HG02870 (cell line): Measurements from ENCODE around the gene GPAT3.
"Not testable (repeated sequence)": the region's sequence is repeated elsewhere in the genome, so short reads cannot be mapped to it uniquely, and the experiment has no call there.

Source experiments
- ATAC-seq: cut with Tn5 transposase; IDR thresholded peaks from one replicate; pipeline ENCODE4 v1.9.1; 2021; ENCODE audit warnings: mild to moderate bottlenecking, moderate library complexity; ENCODE audit not compliant: unreplicated experiment

The GPAT3 gene

DNA sequence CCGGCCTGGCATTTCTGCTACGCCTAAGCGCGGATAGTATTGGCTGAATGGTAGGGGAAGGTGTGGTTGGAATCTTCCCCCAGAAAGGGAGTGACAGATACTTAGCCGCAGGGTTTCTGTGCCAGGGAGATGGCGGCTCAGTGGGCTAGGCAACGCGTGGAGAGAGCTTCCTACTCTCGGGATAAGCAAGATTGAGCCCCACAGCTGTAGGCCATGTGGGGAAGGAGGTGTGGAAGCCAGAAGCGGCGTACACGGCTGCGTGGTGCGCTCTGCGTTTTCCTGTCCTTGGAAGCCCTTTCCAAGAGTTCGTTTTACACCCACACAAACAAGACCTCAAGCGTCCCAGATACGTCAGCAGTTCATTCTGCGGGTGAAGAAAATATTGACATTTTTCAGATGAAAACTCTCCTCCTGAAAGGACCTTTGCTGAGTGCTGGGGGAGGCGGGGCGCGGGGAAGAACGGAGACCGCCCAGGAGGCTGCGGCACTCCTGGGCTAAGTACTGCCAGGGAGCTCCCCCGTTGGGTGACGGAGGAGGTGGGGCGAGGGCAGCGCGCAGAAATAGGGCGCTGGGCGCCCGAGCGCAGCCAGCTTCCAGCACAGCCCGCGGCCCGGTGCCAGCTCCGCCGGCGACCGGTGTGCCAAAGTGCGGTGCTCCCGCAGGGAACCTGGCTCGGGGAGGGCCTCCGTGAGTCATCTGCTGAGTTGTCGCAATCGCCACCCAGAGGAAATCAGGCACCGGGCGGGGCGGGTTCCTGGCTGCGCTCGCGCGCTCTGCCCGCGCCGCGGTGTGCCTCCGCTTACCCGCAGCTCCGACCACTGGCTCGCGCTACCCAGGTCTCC lies at the start of gene GPAT3:
TSS of gene GPAT3 (plus strand) at position 589 of the 842 bp plus-strand sequence. CDS start 515 bp downstream, outside the sequence.
- ATAC-seq: peak; percentile 60

DNA sequence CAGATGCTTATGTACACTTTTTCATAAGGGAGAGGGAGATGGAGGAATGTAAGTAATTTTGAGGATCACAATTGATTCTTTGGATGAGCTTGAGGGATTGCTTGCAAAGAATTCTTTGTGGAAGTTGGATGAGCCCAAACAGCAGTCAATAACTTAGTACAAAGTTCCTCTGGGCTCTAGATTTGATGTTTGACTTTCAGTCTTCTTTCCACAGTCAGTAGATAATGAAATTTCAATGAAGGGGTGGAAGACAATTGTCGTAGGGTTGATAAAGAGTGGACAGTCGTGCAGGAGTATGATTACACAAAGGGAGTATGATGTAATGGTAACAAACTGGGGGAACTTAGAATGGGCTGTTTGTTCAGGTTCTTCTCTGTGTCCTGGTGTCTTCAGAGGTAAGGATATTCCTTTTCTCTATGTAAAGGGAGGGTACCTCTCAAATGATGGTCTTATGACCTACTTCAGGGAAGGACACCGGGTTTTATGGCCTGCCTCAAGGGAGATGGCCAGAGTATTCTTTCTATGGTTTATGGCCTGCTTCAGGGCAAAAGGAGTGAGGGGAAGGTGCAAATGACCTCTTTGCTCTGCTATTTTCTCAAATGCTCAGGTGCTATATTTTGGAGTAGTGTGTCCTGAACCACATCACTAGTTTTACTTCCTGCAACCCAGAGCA lies 49.3 kb upstream of the GPAT3 start:
- ATAC-seq: no peak

DNA sequence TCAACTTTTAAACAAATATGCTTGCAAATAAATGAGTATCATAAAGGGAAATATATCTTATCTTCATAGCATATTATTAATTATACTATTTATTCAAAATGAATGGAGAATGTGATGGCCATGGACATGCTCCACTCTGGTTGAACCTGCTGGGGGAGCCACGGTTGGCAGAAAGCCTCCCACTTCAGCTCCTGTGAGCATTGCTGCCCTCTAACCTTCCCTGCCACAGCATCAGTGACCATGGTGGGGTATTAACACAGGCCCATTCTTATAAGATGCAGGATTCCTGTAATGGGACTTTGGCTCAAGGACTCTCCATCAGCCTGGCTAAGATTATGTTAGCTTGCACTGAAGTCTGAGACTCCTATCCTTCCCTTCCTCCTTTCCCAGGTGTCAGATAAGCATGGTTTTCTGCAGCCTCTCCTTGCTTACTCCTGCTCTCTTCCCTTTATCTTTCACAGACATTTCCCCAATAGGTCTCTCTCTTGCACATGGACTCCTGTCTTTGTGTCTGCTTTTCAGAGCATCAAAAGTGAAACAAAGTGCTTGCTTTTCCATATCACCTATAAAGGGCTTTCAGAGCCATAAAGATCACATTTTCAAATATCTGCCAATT lies 46.1 kb upstream of the GPAT3 start:
- no peak for ATAC-seq

DNA sequence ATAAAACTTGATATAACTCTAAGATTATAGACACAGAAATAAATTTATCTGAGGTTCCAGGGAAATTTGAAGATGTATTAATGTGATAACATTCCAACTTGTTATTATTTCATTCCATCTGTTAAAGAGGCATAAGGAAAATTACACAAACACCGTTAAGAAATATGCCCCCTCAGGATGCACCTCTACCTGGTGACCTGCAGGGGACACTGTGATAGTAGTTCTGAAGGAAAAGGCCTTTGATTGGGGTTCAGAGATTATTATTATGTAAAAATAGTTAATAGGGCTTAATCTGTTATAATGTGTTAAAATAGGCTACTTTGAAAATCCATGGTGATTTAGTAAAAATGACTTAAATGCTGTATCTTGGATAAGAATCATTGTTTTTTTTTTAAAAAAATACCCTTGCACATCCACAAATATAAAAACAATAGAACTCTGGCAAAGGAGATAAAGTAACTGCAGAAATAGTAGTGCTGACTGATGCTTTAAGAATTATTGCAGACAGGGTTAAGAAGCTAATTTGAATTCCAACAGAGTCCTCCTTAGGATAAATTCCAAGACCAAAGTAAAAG lies 44.9 kb upstream of the GPAT3 start:
- ATAC-seq: peak; percentile 78

DNA sequence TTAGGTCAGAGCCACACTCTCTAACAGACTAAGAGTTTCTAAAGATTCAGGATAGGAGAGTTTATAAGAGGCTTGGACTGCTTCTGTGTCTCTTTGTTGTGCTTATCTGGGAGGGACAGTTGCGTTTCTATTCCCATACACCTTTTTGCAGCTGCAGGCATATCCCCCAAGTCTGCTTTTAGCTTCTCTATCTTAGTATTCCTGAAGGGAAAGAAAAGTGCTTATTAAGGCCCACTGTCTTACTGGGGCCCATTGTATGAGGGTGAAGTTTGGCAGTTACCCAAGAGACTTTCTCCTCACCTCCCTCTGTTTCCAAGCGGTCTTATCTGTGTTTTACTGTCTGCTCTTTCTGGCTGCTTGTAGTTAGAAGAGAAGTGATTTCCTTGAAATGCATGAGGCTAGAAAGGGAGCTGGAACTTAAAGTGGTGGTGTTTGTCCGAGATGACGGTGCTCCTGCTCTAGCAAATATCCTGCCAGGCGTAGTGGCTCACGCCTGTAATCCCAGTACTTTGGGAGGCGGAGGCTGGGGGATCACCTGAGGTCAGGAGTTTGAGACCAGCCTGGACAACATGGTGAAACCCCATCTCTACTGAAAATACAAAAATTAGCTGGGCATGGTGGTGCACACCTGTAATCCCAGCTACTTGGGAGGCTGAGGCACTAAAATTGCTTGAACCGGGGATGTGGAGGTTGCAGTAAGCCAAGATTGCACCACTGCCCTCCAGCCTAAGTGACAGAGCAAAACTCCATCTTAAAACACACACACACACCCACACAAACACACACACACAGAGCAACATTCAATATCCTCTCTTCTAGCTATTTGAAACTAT lies 39.6 kb upstream of the GPAT3 start:
- not testable (repeated sequence) for ATAC-seq

DNA sequence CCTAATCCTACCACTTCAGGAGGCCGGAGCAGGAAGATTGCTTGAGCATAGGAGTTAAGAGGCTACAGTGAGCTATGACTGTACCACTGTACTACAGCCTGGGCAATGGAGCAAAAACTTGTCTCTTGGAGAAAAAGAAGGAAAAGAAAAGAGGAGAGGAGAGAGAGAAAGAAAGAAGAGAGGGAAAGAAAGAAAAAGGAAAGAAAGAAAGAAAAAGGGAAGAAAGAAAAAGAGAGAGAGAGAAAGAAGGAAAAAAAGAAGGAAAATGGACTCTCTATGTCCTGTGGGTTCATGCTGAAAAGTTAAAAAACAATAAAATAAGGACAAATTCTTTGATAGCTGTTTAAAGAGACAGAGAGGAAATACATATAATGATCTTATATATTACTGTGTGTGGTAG lies 37.7 kb upstream of the GPAT3 start:
- no peak for ATAC-seq

DNA sequence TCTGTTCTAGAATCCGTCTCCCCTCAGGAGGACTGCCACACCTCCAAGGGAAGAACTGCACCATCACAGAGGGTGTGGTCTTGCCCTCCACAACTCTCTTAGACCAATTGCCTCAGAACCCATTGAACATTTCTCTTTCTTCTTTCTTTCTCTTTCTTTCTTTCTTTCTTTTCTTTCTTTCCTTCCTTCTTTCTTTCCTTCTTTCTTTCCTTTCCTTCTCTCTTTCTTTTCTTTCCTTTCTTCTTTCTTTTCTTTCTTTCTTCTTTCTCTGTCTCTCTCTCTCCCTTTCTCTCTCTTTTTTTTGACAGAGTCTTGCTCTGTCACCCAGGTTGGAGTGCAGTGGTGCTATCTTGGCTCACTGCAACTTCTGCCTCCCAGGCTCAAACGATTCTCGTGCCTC lies 34.2 kb upstream of the GPAT3 start:
- ATAC-seq: not testable (repeated sequence)

DNA sequence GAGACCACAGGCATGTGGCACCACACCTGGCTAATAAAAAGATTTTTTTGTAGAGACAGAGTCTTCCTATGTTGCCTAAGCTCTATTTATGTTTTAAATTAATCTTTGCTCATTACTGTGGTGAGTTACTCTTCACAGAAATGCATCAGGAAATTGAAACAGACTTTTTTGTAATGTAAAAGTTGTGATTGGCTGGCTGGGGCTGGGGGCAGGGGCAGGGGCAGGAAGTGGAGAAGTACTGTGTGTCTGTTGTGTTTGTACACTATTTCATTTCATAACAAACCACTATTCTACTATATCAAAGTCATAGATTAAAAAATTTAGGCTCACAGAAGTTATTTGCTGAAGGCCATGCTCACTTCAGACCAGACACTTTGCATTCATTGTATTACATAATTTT lies 31.9 kb upstream of the GPAT3 start:
- ATAC-seq: no peak

DNA sequence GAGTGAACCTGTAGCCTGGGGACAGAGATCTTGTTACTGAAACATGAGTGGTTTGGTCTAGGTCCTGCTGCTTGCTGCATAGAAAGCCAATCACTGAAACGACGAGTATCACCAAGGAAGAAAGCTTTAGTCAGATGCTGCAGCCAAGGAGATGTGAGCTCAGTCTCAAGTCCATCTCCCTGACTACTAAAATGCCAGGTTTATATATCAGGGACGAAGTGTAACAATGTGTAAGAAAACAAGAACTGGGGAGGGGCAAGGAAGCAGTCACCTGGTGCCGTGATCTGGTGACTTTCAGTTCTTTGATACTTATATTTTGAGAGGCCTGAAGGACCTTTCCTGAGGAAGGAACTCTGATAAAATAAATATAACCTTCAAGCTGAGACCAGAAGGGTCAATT lies 31.4 kb upstream of the GPAT3 start:
- no peak for ATAC-seq

DNA sequence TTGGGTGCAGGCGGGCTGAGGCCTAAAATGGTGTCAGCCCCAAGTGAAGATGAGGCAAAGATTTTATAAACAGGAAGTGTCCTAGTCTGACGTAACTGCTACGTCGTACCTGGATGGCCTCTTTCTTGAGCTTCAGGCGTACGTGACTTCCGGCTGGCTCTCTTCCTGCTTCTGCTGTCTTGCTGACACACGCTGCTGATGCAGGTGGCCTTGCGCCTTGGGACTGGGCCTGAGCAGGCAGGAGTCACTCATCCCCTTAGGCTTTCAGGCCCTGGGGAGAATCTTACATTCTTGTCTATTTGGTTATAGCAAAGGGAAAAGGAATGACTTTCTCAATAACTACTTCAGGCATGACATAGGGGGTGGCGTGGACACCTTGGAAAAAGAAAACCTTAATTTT lies 30.9 kb upstream of the GPAT3 start:
- ATAC-seq: no peak

DNA sequence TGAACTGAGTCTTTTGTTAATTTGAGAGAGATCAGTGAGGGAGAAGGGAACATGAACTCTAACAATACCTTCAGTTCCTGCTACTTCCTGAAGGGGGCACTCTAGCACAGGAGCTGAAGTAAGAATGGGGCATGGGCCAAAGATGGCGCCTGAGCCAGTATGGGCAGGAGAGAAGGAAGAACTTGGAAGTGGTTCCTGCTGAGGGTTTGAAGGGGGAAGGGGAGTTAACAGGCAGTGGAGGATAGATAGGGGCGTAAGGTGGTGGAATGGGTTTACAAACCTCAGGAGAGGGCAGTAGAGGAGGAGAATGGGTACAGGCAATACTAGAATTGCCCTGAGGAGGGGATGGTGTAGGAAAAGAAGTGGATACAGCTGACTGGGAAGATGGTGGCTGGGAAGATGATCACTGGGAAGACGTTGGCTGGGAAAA lies 26.7 kb upstream of the GPAT3 start:
- not testable (repeated sequence) for ATAC-seq

DNA sequence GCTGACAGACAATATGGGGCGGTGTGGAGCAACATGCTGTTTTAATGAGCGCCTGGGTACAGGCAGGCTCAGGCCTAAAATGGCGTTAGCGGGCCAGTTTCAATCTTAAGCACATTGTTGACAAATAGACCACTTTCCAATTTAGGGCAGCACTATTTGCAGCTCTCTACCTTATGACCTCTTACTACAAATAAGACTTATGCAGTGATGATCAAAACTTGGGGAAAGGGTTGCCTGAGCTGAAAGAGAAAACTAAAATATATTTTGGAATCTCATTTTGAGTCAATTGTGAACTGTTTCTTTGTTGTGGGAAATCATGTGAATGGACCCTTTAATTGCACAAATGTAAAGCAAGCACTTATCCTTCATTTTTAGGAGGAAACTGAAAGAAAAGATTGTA lies 25.5 kb upstream of the GPAT3 start:
- no peak for ATAC-seq

DNA sequence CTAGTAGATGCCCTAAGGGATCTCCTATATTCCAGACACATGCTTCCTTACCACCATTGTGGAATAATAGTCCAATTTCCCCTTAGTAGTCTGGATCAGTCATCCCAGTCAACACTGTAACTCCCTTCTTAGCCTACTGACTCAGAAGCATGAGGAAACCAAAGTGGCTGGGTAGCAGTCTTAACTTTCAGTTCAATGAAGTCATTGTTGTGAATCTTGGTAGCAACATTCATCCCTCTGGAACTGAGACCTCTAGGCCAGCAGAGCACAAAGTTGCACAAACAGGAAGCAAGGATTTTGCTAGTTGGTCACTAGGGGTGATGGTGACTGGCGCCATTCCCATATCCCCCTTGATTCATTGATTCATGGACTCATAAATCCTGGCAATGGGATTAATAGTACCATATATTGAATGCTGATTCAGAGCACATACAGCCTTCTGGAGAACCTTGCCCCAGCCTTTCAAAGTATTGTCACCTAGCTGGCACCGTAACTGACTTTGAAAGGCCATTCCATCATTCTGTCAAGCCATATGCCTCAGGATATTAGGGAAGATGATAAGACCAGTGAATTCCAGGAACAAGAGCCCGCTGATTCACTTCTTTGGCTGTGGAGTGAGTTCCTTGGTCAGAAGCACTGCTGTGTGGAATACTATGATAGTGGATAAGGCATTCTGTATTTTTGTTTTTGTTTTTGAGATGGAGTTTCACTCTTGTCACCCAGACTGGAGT lies 19.7 kb upstream of the GPAT3 start:
- ATAC-seq: no peak

DNA sequence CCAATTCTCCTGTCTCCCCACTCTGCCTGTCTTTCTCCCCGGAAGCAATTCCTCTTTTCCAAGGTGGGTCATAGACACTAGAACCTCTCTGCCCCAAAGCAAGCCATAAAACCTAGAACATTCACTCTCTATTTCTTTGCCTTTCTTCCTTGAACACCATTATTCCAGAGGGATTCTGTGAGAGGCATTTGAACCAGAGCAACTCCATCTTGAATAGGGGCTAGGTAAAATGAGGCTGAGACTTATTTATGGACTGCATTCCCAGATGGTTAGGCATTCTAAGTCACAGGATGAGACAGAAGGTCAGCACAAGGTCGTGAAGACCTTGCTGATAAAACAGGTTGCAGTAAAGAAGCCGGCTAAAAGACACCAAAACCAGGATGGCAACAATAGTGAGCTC lies 13.7 kb upstream of the GPAT3 start:
- no peak for ATAC-seq

DNA sequence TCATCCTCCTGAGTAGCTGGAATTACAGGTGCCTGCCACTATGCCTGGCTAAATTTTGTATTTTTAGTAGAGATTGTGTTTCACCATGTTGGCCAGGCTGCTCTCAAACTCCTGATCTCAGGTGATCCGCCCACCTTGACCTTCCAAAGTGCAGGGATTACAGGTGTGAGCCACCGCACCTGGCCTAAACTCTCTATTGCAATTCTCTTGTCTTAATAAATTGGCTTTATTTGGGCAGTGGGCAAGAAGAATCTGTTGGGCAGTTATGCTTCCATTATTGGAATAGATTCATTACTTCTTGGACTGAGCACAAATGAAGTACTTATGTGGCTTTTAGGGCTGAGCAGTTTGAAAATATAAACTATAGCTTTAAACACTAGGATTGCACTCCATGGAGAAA lies 8.2 kb upstream of the GPAT3 start:
- no peak for ATAC-seq

DNA sequence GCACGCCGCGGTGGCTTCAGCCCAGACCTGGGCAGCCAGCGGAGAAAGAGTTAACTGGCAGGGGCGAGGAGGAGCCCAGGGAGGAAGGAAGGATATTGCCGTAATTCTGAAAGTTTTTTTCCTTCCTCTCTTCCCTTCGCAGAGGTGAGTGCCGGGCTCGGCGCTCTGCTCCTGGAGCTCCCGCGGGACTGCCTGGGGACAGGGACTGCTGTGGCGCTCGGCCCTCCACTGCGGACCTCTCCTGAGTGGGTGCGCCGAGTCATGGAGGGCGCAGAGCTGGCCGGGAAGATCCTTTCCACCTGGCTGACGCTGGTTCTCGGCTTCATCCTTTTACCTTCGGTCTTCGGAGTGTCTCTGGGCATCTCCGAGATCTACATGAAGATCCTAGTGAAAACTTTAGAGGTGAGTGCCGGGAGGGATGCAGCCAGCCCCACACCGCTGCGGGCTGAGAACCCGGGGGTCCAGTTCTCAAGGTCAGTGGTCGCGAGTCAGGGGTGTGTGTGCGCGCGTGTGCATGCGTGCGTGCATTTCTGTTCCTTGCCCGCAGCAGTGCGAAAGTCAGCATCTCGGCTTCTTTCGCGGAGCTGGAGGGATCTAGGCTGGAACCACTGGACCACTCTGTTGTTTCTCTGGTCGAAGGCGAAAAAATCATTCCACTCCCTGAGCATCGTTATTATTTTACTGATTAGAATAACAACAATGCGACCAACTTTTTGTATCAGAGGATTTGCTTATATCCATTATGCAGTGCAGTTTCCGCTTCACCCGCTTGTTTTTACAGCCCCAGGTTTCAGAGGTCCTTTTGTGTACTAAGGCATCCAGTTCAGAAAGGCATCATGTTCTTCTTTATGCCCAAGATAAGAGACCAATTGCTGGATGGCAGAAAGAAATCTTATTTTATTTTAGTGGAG lies 709 bp downstream of the GPAT3 start:
- no peak for ATAC-seq

DNA sequence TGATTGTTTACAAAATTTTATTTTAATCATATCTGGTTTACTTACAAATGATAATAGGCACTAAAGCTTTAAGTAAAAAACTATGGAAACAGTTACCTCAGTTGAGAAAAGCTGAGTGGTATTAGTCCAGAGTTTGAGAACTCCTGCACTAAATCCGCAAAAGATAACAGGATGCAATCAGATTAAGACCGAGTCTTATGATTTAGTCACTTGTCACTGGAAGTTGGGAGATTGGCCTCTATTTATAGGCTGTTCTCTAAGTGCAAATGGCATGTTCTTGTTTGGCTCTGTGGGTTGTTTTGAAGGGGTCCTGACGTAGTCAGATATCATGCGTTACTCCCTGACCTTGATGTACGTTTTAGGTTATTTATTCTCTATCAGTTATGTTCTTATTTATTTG lies 6.3 kb downstream of the GPAT3 start:
- no peak for ATAC-seq

DNA sequence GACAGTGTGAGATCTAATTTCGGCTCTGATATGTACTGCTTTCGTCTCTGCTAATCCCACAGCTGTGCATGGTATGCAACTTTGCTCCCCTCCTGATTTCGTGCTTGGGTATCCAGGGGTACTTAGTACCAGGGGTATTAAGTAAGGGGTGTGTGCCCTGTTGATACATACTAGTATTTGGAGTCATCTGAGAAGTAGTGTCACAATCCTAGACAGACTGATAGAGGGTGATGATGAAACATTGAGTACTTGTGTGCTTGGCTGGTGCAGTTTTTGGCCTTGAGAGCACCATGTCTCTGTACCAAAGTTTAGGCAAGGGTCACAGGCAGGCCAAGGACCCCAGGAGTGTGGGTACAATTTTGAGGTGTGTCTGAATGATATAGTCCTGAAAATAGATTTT lies 10.9 kb downstream of the GPAT3 start:
- ATAC-seq: no peak
